Astrocyte (in vitro differentiated cells and primary cell): Measurements from ENCODE around the gene AMMECR1L. TPM values are rescaled to one million over a fixed set of nuclear protein-coding genes. Genes with fewer than 3 reads are reported as not detected.
"Not testable (repeated sequence)": the region's sequence is repeated elsewhere in the genome, so short reads cannot be mapped to it uniquely, and the experiment has no call there.

Source experiments
- DNase-seq: peaks from one replicate; pipeline ENCODE4 v3.0.0-alpha.2; 2010; ENCODE audit warnings: low read depth
- FAIRE-seq: peaks from 2 replicates; lab custom pipeline; 2011; peaks lifted over from hg19 to GRCh38; lab: Jason Lieb, UNC
- H2AFZ ChIP-seq: 2 replicates; pipeline ENCODE4 v1.6.0; 2012; ENCODE audit warnings: low read depth, low read length, inconsistent platforms
- H3K27ac ChIP-seq: 2 replicates; pipeline ENCODE4 v1.5.1; 2011; ENCODE audit warnings: low read depth, low read length, inconsistent platforms
- H3K27me3 ChIP-seq: 2 replicates; pipeline ENCODE4 v1.6.0; 2011; ENCODE audit warnings: low read length, inconsistent platforms; ENCODE audit not compliant: insufficient read depth
- H3K36me3 ChIP-seq: 2 replicates; pipeline ENCODE4 v1.5.1; 2011; ENCODE audit warnings: low read length, inconsistent platforms; ENCODE audit not compliant: insufficient read depth
- H3K4me1 ChIP-seq: 2 replicates; pipeline ENCODE4 v1.5.1; 2011; ENCODE audit warnings: low read length, inconsistent platforms; ENCODE audit not compliant: insufficient read depth
- H3K4me2 ChIP-seq: 2 replicates; pipeline ENCODE4 v1.6.0; 2012; ENCODE audit warnings: low read length, inconsistent platforms
- H3K4me3 ChIP-seq: 2 replicates; pipeline ENCODE4 v1.5.1; 2011; ENCODE audit warnings: low read depth, mild to moderate bottlenecking, low read length, inconsistent platforms; ENCODE audit not compliant: insufficient read depth
- H3K79me2 ChIP-seq: 2 replicates; pipeline ENCODE4 v1.6.0; 2012; ENCODE audit warnings: mild to moderate bottlenecking, low read length, inconsistent platforms; ENCODE audit not compliant: insufficient read depth
- H3K9ac ChIP-seq: 2 replicates; pipeline ENCODE4 v1.6.0; 2012; ENCODE audit warnings: mild to moderate bottlenecking, low read length, inconsistent platforms
- H3K9me3 ChIP-seq: 2 replicates; pipeline ENCODE4 v1.5.1; 2012; ENCODE audit warnings: low read depth, mild to moderate bottlenecking, low read length, inconsistent platforms; ENCODE audit not compliant: insufficient read depth
- H4K20me1 ChIP-seq: 2 replicates; pipeline ENCODE4 v1.6.0; 2012; ENCODE audit warnings: low read length, inconsistent platforms; ENCODE audit not compliant: insufficient read depth
- H3K27ac Mint-ChIP-seq: one replicate; pipeline ENCODE4 v1.8.0; 2021; ENCODE audit warnings: mild to moderate bottlenecking, mixed read lengths; ENCODE audit not compliant: unreplicated experiment
- H3K27me3 Mint-ChIP-seq: one replicate; pipeline ENCODE4 v1.8.0; 2021; ENCODE audit warnings: low read depth, mixed read lengths; ENCODE audit not compliant: unreplicated experiment
- H3K36me3 Mint-ChIP-seq: one replicate; pipeline ENCODE4 v1.8.0; 2021; ENCODE audit warnings: low read depth, mixed read lengths; ENCODE audit not compliant: unreplicated experiment
- H3K4me1 Mint-ChIP-seq: one replicate; pipeline ENCODE4 v1.8.0; 2021; ENCODE audit warnings: low read depth, mixed read lengths; ENCODE audit not compliant: unreplicated experiment
- H3K4me3 Mint-ChIP-seq: one replicate; pipeline ENCODE4 v1.8.0; 2021; ENCODE audit warnings: mild to moderate bottlenecking, moderate library complexity, mixed read lengths; ENCODE audit not compliant: unreplicated experiment
- H3K9me3 Mint-ChIP-seq: one replicate; pipeline ENCODE4 v1.8.0; 2021; ENCODE audit warnings: mild to moderate bottlenecking, mixed read lengths; ENCODE audit not compliant: unreplicated experiment
- CTCF ChIP-seq: IDR thresholded peaks from 2 replicates; pipeline ENCODE4 v1.5.1; 2011; ENCODE audit warnings: low read depth, mild to moderate bottlenecking, inconsistent platforms, low read length, moderate library complexity; ENCODE audit not compliant: insufficient read depth
- EZH2 ChIP-seq: IDR thresholded peaks from 2 replicates; pipeline ENCODE4 v1.6.1; 2012; ENCODE audit warnings: mild to moderate bottlenecking, low read length, inconsistent platforms; ENCODE audit not compliant: insufficient read depth
- total RNA-seq: library from RNA; stranded (reverse); gene quantifications from 2 replicates; pipeline ENCODE4 v1.2.1, GENCODE V29; 2021

Gene AMMECR1L
- total RNA-seq, 1 donor from 2014 or later, result 32.2 TPM

GRCh38 chr2:127818241-127818640 lies 67.5 kb downstream of the AMMECR1L start:
- peaks cover 47% of the 10 kb centered on the region for H3K9me3 Mint-ChIP-seq

GRCh38 chr2:127814677-127815076 lies 71.1 kb downstream of the AMMECR1L start:
- peaks cover under 1% of the 10 kb centered on the region for H3K4me1 Mint-ChIP-seq
- no peaks in the 10 kb centered on the region for H3K36me3 ChIP-seq
- H3K4me2 ChIP-seq, result no peak overlapping the region
- DNase-seq, result no peak
- no peaks in the 10 kb centered on the region for H3K27me3 ChIP-seq
- no peak for FAIRE-seq
- no peak for TF ChIP-seq CTCF
- peaks cover 7% of the 10 kb centered on the region for H3K4me1 ChIP-seq
- peaks cover 8% of the 10 kb centered on the region for H3K9me3 ChIP-seq
- H3K9ac ChIP-seq, result no peak overlapping the region
- no peak overlapping the region for H3K4me3 ChIP-seq
- peaks cover 23% of the 10 kb centered on the region for H3K9me3 Mint-ChIP-seq
- H3K27ac Mint-ChIP-seq, result no peak overlapping the region
- no peaks in the 10 kb centered on the region for H3K36me3 Mint-ChIP-seq
- no peak overlapping the region for H3K27ac ChIP-seq
- H4K20me1 ChIP-seq, result peaks cover 8% of the 10 kb centered on the region
- H3K27me3 Mint-ChIP-seq, result peaks cover 9% of the 10 kb centered on the region
- no peak overlapping the region for H2AFZ ChIP-seq
- H3K4me3 Mint-ChIP-seq, result no peak overlapping the region
- H3K79me2 ChIP-seq, result peaks cover 13% of the 10 kb centered on the region

More at GRCh38 chr2:127818241-127818640, 67.5 kb downstream of the AMMECR1L start:
- Histone ChIP-seq H3K4me3 (no peak overlapping the region), H3K4me1 (no peaks in the 10 kb centered on the region), H3K9ac (no peak overlapping the region), H3K79me2 (no peaks in the 10 kb centered on the region), H3K36me3 (no peaks in the 10 kb centered on the region), H3K4me2 (no peak overlapping the region), H3K9me3 (peaks cover 24% of the 10 kb centered on the region), H4K20me1 (no peaks in the 10 kb centered on the region), H2AFZ (no peak overlapping the region), H3K27me3 (peaks cover 3% of the 10 kb centered on the region), H3K27ac (no peak overlapping the region)
- H3K27ac Mint-ChIP-seq, result no peak overlapping the region
- H3K27me3 Mint-ChIP-seq, result peaks cover 25% of the 10 kb centered on the region
- H3K4me3 Mint-ChIP-seq, result no peak overlapping the region
- TF ChIP-seq CTCF (no peak), EZH2 (no peak)
- no peaks in the 10 kb centered on the region for H3K4me1 Mint-ChIP-seq
- FAIRE-seq (no peak), DNase-seq (no peak)
- no peaks in the 10 kb centered on the region for H3K36me3 Mint-ChIP-seq

- Mint-ChIP-seq H3K4me3 (peak overlapping the region; percentile 96), H3K4me1 (peaks cover 10% of the 10 kb centered on the region)
- H3K27ac ChIP-seq, H3K27me3 ChIP-seq, H3K4me1 ChIP-seq, DNase-seq, H3K4me2 ChIP-seq, H3K27me3 Mint-ChIP-seq, H2AFZ ChIP-seq, H3K4me3 ChIP-seq, H3K27ac Mint-ChIP-seq, H3K9me3 ChIP-seq, H3K9me3 Mint-ChIP-seq, H3K36me3 Mint-ChIP-seq, FAIRE-seq, H3K36me3 ChIP-seq, H3K9ac ChIP-seq: not testable (repeated sequence)
- Histone ChIP-seq H3K79me2 (peaks cover 35% of the 10 kb centered on the region), H4K20me1 (peaks cover 26% of the 10 kb centered on the region)
Observed at GRCh38 chr2:127812441-127812840, 73.3 kb downstream of the AMMECR1L start.

Other genes starting within 250 kb of the AMMECR1L start
- gene GPR17, start 239.8 kb downstream of the AMMECR1L start, total RNA-seq, result 0.18 TPM in 1 of 2 replicates, not detected in the other
- 73.3 and 75.1 TPM in 2 replicates for gene LIMS2, start 210.4 kb downstream of the AMMECR1L start, total RNA-seq
- gene SFT2D3, start 184.5 kb downstream of the AMMECR1L start, total RNA-seq, result 2.9 and 3.0 TPM in 2 replicates
- 40.9 and 41.8 TPM in 2 replicates for gene WDR33, start 74.8 kb downstream of the AMMECR1L start, total RNA-seq
- 35.8 and 37.7 TPM in 2 replicates for gene POLR2D, start 27.8 kb downstream of the AMMECR1L start, total RNA-seq
- 21.5 and 24.6 TPM in 2 replicates for gene SAP130, start 142.1 kb upstream of the AMMECR1L start, total RNA-seq
- 68.0 and 76.2 TPM in 2 replicates for gene UGGT1, start 205.2 kb upstream of the AMMECR1L start, total RNA-seq